ENCODE results near the gene RNF13.
"Not testable (repeated sequence)": the region's sequence is repeated elsewhere in the genome, so short reads cannot be mapped to it uniquely, and the experiment has no call there.

The RNF13 gene

GRCh38 chr3:149933008-149933407, 120.0 kb downstream of the RNF13 start:
- peaks cover 0 to 10% (median 0%) of the 10 kb centered on the region in 4 donors for H3K4me1 ChIP-seq
- DNase-seq: no peak
- no peak overlapping the region for H3K4me3 ChIP-seq
- H3K36me3 ChIP-seq: peaks cover 10 to 16% (median 15%) of the 10 kb centered on the region in 3 donors
- no peaks in the 10 kb centered on the region for H3K27me3 ChIP-seq
- H3K27ac ChIP-seq: no peak overlapping the region
- no peaks in the 10 kb centered on the region for H3K9me3 ChIP-seq
- no peak for TF ChIP-seq CTCF (IDR thresholded peaks at IDR 0.05)
- intact Hi-C loops (cut with DNase I; ENCODE audit: low total_unique reads): no loop called here

- no peak for DNase-seq
- TF ChIP-seq CTCF (IDR thresholded peaks at IDR 0.05): no peak
- no peak overlapping the region for H3K4me3 ChIP-seq
- peaks cover 0 to 18% (median 3%) of the 10 kb centered on the region in 4 donors for H3K4me1 ChIP-seq
- intact Hi-C loops (cut with DNase I; ENCODE audit: low total_unique reads): no loop called here
- H3K9me3 ChIP-seq: no peaks in the 10 kb centered on the region
- H3K36me3 ChIP-seq: peaks cover 4 to 16% (median 11%) of the 10 kb centered on the region in 3 donors
- H3K27ac ChIP-seq: no peak overlapping the region
- no peaks in the 10 kb centered on the region for H3K27me3 ChIP-seq
These were observed 120.8 kb downstream of the RNF13 start for GRCh38 chr3:149933858-149934257.

GRCh38 chr3:149934524-149934923, 121.5 kb downstream of the RNF13 start:
- intact Hi-C loops (cut with DNase I; ENCODE audit: low total_unique reads): no loop called here

GRCh38 chr3:149936812-149937230, 123.8 kb downstream of the RNF13 start:
- H3K36me3 ChIP-seq: peaks cover 0 to 11% (median 6%) of the 10 kb centered on the region in 3 donors
- DNase-seq: peak in 1 of 2 donors; percentile 31
- H3K4me1 ChIP-seq: peaks cover 0 to 42% (median 10%) of the 10 kb centered on the region in 4 donors
- TF ChIP-seq CTCF (IDR thresholded peaks at IDR 0.05): peak; percentile 63 to 69
- H3K9me3 ChIP-seq: no peaks in the 10 kb centered on the region
- peak overlapping the region in 1 of 2 donors; percentile 12 for H3K27ac ChIP-seq
- no peaks in the 10 kb centered on the region for H3K27me3 ChIP-seq
- intact Hi-C loops (cut with DNase I; ENCODE audit: low total_unique reads): no loop called here
- H3K4me3 ChIP-seq: peak overlapping the region; percentile 9 to 34

More at GRCh38 chr3:149934524-149934923, 121.5 kb downstream of the RNF13 start:
- no peak for TF ChIP-seq CTCF (IDR thresholded peaks at IDR 0.05)
- Histone ChIP-seq H3K4me1 (peaks cover 0 to 25% (median 7%) of the 10 kb centered on the region in 4 donors), H3K27me3 (no peaks in the 10 kb centered on the region), H3K27ac (no peak overlapping the region), H3K4me3 (no peak overlapping the region), H3K9me3 (no peaks in the 10 kb centered on the region), H3K36me3 (peaks cover 0 to 11% (median 6%) of the 10 kb centered on the region in 3 donors)
- DNase-seq: peak; percentile 76

- H3K9me3 ChIP-seq; H3K27me3 ChIP-seq; intact Hi-C loops (cut with DNase I; ENCODE audit: low total_unique reads); DNase-seq; H3K36me3 ChIP-seq; H3K4me3 ChIP-seq: not testable (repeated sequence)
- peaks cover 0 to 49% (median 10%) of the 10 kb centered on the region in 4 donors for H3K4me1 ChIP-seq
- H3K27ac ChIP-seq: peak overlapping the region in 1 of 2 donors; percentile 29
These were observed 125.5 kb downstream of the RNF13 start for GRCh38 chr3:149938392-149939055.

GRCh38 chr3:149941186-149941585, 128.2 kb downstream of the RNF13 start:
- intact Hi-C loops (cut with DNase I; ENCODE audit: low total_unique reads): no loop called here
- H3K4me3 ChIP-seq: no peak overlapping the region
- H3K27me3 ChIP-seq: no peaks in the 10 kb centered on the region
- DNase-seq: no peak
- no peak overlapping the region for H3K27ac ChIP-seq
- peaks cover 0 to 13% (median 5%) of the 10 kb centered on the region in 3 donors for H3K36me3 ChIP-seq
- TF ChIP-seq CTCF (IDR thresholded peaks at IDR 0.05): no peak
- H3K9me3 ChIP-seq: peaks cover 0 to 4% (median 0%) of the 10 kb centered on the region in 3 donors
- H3K4me1 ChIP-seq: peaks cover 0 to 39% (median 10%) of the 10 kb centered on the region in 4 donors

Measured in tibial artery (tissue), 4 donors.